ENCODE data around the gene CCIN. TPM values are rescaled to one million over a fixed set of nuclear protein-coding genes. Genes with fewer than 3 reads are reported as not detected.
A peak's percentile ranks its signal among the peaks of the same experiment; 100 is the strongest.

CCIN gene
- total and polyA plus RNA-seq, 9 of the 15 experiments (the other 6 are each of a cell fraction or from before 2014, with no cell fraction given) = not detected

GRCh38 chr9:36140086-36141084 lies 28.8 kb upstream of the CCIN start (continued):
- TF ChIP-seq ZNF740 (CRISPR knock-in tag; IDR thresholded peaks at IDR 0.05) = no peak
- TF ChIP-seq ZNF740 (tag; IDR thresholded peaks at IDR 0.05) = no peak
- TF ChIP-seq TEAD4 (IDR thresholded peaks at IDR 0.05; ENCODE audit: low read length) = no peak
- no peak for TF ChIP-seq TEAD4 (CRISPR knock-in tag; IDR thresholded peaks at IDR 0.05; ENCODE audit: borderline replicate concordance)
- TF ChIP-seq GABPB2 (CRISPR knock-in tag; conservative IDR thresholded peaks at IDR 0.05) = no peak
- peak in 1 of 3 experiments; percentile 42 for TF ChIP-seq YY1 (IDR thresholded peaks at IDR 0.05; ENCODE audit: borderline replicate concordance in 1 of 3, control insufficient read depth in 1 of 3, extremely low read depth in 1 of 3, insufficient read depth in 3 of 3, insufficient read length in 1 of 3, insufficient replicate concordance in 2 of 3, low read depth in 1 of 3, low read length in 2 of 3)
- TF ChIP-seq CBX8 (IDR thresholded peaks at IDR 0.05; ENCODE audit: borderline replicate concordance, extremely low read depth, low read depth, low read length, poor library complexity, severe bottlenecking) = no peak
- peak; percentile 38 for TF ChIP-seq PKNOX1 (IDR thresholded peaks at IDR 0.05)
- TF ChIP-seq FOXA1 (IDR thresholded peaks at IDR 0.05; ENCODE audit: borderline replicate concordance) = no peak
- no peak for TF ChIP-seq ZNF586 (CRISPR knock-in tag; conservative IDR thresholded peaks at IDR 0.05)
- no peak for TF ChIP-seq MYNN (IDR thresholded peaks at IDR 0.05)
- TF ChIP-seq MYNN (CRISPR knock-in tag; IDR thresholded peaks at IDR 0.05) = no peak

Measured in K562 (cell line).